Natural killer cell (primary cell): ENCODE results near the gene PTDSS2. TPM values are rescaled to one million over a fixed set of nuclear protein-coding genes. Genes with fewer than 3 reads are reported as not detected.

Experiments
- ATAC-seq, 3 donors: fragments of 150-1000 bp in 2 of 3; fragments of 200-7000 bp in 1 of 3; cut with Tn5 transposase; 1 replicate in 1 of 3; 2 replicates in 2 of 3; pipeline ENCODE4 v1.10.0; 2021; ENCODE audit warnings: mild to moderate bottlenecking in 2 of 3, moderate library complexity in 2 of 3
- DNase-seq, 2 donors: peaks; one replicate each; pipeline versions ENCODE4 v3.0.0 to v3.0.0-alpha.2; 2013 to 2021; ENCODE audit warnings: mixed read lengths in 1 of 2
- H3K27ac ChIP-seq: one replicate; pipeline ENCODE4 v1.5.1; 2013; ENCODE audit warnings: mild to moderate bottlenecking, low read length
- H3K27me3 ChIP-seq: one replicate; pipeline ENCODE4 v1.6.1; 2013; ENCODE audit warnings: low read length; ENCODE audit not compliant: control insufficient read depth, insufficient read depth
- H3K36me3 ChIP-seq: one replicate; pipeline ENCODE4 v1.6.1; 2013; ENCODE audit warnings: low read length; ENCODE audit not compliant: control insufficient read depth, insufficient read depth
- H3K4me1 ChIP-seq: one replicate; pipeline ENCODE4 v1.6.1; 2013; ENCODE audit warnings: low read length; ENCODE audit not compliant: control insufficient read depth, insufficient read depth
- H3K4me3 ChIP-seq: one replicate; pipeline ENCODE4 v1.5.1; 2013; ENCODE audit warnings: low read length
- H3K9me3 ChIP-seq: one replicate; pipeline ENCODE4 v1.6.1; 2013; ENCODE audit warnings: low read length; ENCODE audit not compliant: control insufficient read depth, insufficient read depth
- H3K27ac Mint-ChIP-seq, 2 donors: one replicate each; pipeline ENCODE4 v1.8.0; 2022; ENCODE audit warnings: mild to moderate bottlenecking in 2 of 2, mixed read lengths in 2 of 2, moderate library complexity in 1 of 2
- H3K27me3 Mint-ChIP-seq, 2 donors: one replicate each; pipeline ENCODE4 v1.8.0; 2022; ENCODE audit warnings: low read depth in 2 of 2, mixed read lengths in 2 of 2
- H3K36me3 Mint-ChIP-seq: one replicate; pipeline ENCODE4 v1.8.0; 2022; ENCODE audit warnings: mixed read lengths
- H3K4me1 Mint-ChIP-seq, 2 donors: one replicate each; pipeline ENCODE4 v1.8.0; 2022; ENCODE audit warnings: mixed read lengths in 2 of 2
- H3K4me3 Mint-ChIP-seq: one replicate; pipeline ENCODE4 v1.8.0; 2022; ENCODE audit warnings: mild to moderate bottlenecking, moderate library complexity, mixed read lengths
- H3K9me3 Mint-ChIP-seq, 2 donors: one replicate each; pipeline ENCODE4 v1.8.0; 2022; ENCODE audit warnings: mixed read lengths in 2 of 2
- CTCF ChIP-seq: fragments of 200-600 bp; IDR thresholded peaks from one replicate; pipeline ENCODE4 v1.8.0; 2022; ENCODE audit warnings: antibody characterized with exemption
- WGBS: methylation state at CpG from one replicate; pipeline ENCODE4 v1.1.7; 2013; ENCODE audit warnings: missing lambda C conversion rate; ENCODE audit not compliant: insufficient coverage; 5-methylcytosine and 5-hydroxymethylcytosine counted together
- intact Hi-C: fragments of 100-400 bp; cut with micrococcal nuclease; formaldehyde crosslinking; loops from one replicate; pipeline ENCODE4 v1.14.2; 2022
- total RNA-seq, 4 donors: library from RNA; stranded (reverse); fragments of 120-200 nt in 1 of 4; gene quantifications; one replicate each; pipeline versions ENCODE4 v1.2.3 to v1.2.4, GENCODE V29; 2013 to 2022

The PTDSS2 gene
- total RNA-seq, 3 donors from 2014 or later (not counting 1 experiment from before 2014, with no cell fraction given): 21.5 to 25.1 (median 23.4) TPM

- ATAC-seq (no peak), DNase-seq (no peak)
- intact Hi-C loops: no loop called here
- no peaks in the 10 kb centered on the region for H3K9me3 Mint-ChIP-seq
- no peaks in the 10 kb centered on the region for H3K27me3 Mint-ChIP-seq
- Histone ChIP-seq H3K27ac (no peak overlapping the region), H3K36me3 (peaks cover 34% of the 10 kb centered on the region), H3K9me3 (no peaks in the 10 kb centered on the region), H3K4me1 (no peaks in the 10 kb centered on the region), H3K4me3 (no peak overlapping the region), H3K27me3 (no peaks in the 10 kb centered on the region)
- no peak overlapping the region for H3K4me3 Mint-ChIP-seq
- WGBS: 88% methylated on average over 32 of the region's 32 CpGs
- no peak for TF ChIP-seq CTCF
- H3K36me3 Mint-ChIP-seq: peaks cover 7% of the 10 kb centered on the region
- peaks cover 0 to 6% of the 10 kb centered on the region in 2 donors for H3K4me1 Mint-ChIP-seq
- peak overlapping the region in 1 of 2 donors; percentile 42 for H3K27ac Mint-ChIP-seq
Measured at GRCh38 chr11:492427-493226, 42.5 kb downstream of the PTDSS2 start.

- Mint-ChIP-seq H3K4me3 (no peak overlapping the region), H3K27ac (no peak overlapping the region), H3K9me3 (no peaks in the 10 kb centered on the region), H3K27me3 (no peaks in the 10 kb centered on the region), H3K36me3 (peaks cover 9% of the 10 kb centered on the region), H3K4me1 (peaks cover 0 to 7% of the 10 kb centered on the region in 2 donors)
- 92% methylated on average over 37 of the region's 37 CpGs for WGBS
- Histone ChIP-seq H3K36me3 (peaks cover 52% of the 10 kb centered on the region), H3K9me3 (no peaks in the 10 kb centered on the region), H3K4me1 (no peaks in the 10 kb centered on the region), H3K27me3 (no peaks in the 10 kb centered on the region), H3K27ac (no peak overlapping the region), H3K4me3 (no peak overlapping the region)
- DNase-seq (no peak), ATAC-seq (no peak)
- TF ChIP-seq CTCF: no peak
- intact Hi-C loops: no loop called here
Measured at GRCh38 chr11:494761-495536, 44.9 kb downstream of the PTDSS2 start.

GRCh38 chr11:495537-495931 is 45.5 kb downstream of the PTDSS2 start:
- DNase-seq (no peak), ATAC-seq (no peak)
- Histone ChIP-seq H3K9me3 (no peaks in the 10 kb centered on the region), H3K36me3 (peaks cover 57% of the 10 kb centered on the region), H3K27ac (no peak overlapping the region), H3K4me3 (no peak overlapping the region), H3K4me1 (no peaks in the 10 kb centered on the region), H3K27me3 (no peaks in the 10 kb centered on the region)
- Mint-ChIP-seq H3K9me3 (no peaks in the 10 kb centered on the region), H3K4me1 (peaks cover 0 to 7% of the 10 kb centered on the region in 2 donors), H3K27ac (no peak overlapping the region), H3K27me3 (no peaks in the 10 kb centered on the region), H3K36me3 (peaks cover 9% of the 10 kb centered on the region), H3K4me3 (no peak overlapping the region)
- TF ChIP-seq CTCF: no peak
- intact Hi-C loops: no loop called here
- WGBS: 92% methylated on average over 10 of the region's 10 CpGs
